Posterior cingulate gyrus (tissue), 11 donors: ENCODE data around the gene NUCB1.
A peak's percentile ranks its signal among the peaks of the same experiment; 100 is the strongest.
"Not testable (repeated sequence)": the region's sequence is repeated elsewhere in the genome, so short reads cannot be mapped to it uniquely, and the experiment has no call there.

Experiments used
- DNase-seq, 10 donors: peaks; one replicate each; pipeline versions ENCODE4 v3.0.0 to v3.0.0-alpha.2; 2020 to 2021; ENCODE audit warnings: mixed read lengths in 3 of 10
- intact Hi-C: fragments of 100-400 bp; cut with DNase I; formaldehyde crosslinking; loops from one replicate; pipeline ENCODE4 v1.15.1; 2023

NUCB1 gene

GRCh38 chr19:48899781-48900476 lies at the start of gene NUCB1:
Gene NUCB1 (plus strand): TSS chr19:48900312. CDS start chr19:48900797, 485 bp downstream.
- intact Hi-C loops = loop anchor here (10.0 kb wide), 1 partner anchor 65 kb away; the partner anchor contains the start of gene FTL

GRCh38 chr19:48852292-48852691 lies 47.8 kb upstream of the NUCB1 start:
- DNase-seq = no peak
- intact Hi-C loops = no loop called here

More at GRCh38 chr19:48899781-48900476, at the start of gene NUCB1:
- DNase-seq = peak; percentile 96 to 100 (median 99)

- intact Hi-C loops = no loop called here
These were observed 46.6 kb upstream of the NUCB1 start for GRCh38 chr19:48853483-48853882.

GRCh38 chr19:48854103-48854502 lies 46.0 kb upstream of the NUCB1 start:
- intact Hi-C loops = no loop called here

More at GRCh38 chr19:48853483-48853882, 46.6 kb upstream of the NUCB1 start:
- DNase-seq = no peak

GRCh38 chr19:48856921-48857320 lies 43.2 kb upstream of the NUCB1 start:
- intact Hi-C loops = no loop called here
- no peak for DNase-seq

More at GRCh38 chr19:48854103-48854502, 46.0 kb upstream of the NUCB1 start:
- DNase-seq = no peak

GRCh38 chr19:48858984-48859710 lies 41.0 kb upstream of the NUCB1 start:
- intact Hi-C loops = no loop called here
- DNase-seq = peak in 2 of 10 donors; percentile 84 to 89

- intact Hi-C loops = no loop called here
- no peak for DNase-seq
These were observed 40.2 kb upstream of the NUCB1 start for GRCh38 chr19:48859711-48860572.

GRCh38 chr19:48861313-48861712 lies 38.8 kb upstream of the NUCB1 start:
- intact Hi-C loops = no loop called here
- no peak for DNase-seq

GRCh38 chr19:48862827-48863226 lies 37.3 kb upstream of the NUCB1 start:
- no peak for DNase-seq
- intact Hi-C loops = no loop called here

- no peak for DNase-seq
- intact Hi-C loops = no loop called here
These were observed 33.4 kb upstream of the NUCB1 start for GRCh38 chr19:48866692-48867091.

- intact Hi-C loops = no loop called here
- DNase-seq = no peak
These were observed 32.9 kb upstream of the NUCB1 start for GRCh38 chr19:48867123-48867745.

GRCh38 chr19:48867746-48868113 lies 32.4 kb upstream of the NUCB1 start:
- DNase-seq = no peak
- intact Hi-C loops = no loop called here

GRCh38 chr19:48868114-48868886 lies 31.8 kb upstream of the NUCB1 start, which contains the start of gene PLEKHA4:
Gene PLEKHA4 (minus strand): TSS chr19:48868617. CDS start chr19:48867620, 997 bp downstream.
- no peak for DNase-seq
- intact Hi-C loops = no loop called here

- DNase-seq = no peak
- intact Hi-C loops = no loop called here
These were observed 30.1 kb upstream of the NUCB1 start for GRCh38 chr19:48870048-48870447.

GRCh38 chr19:48871471-48872181 lies 28.5 kb upstream of the NUCB1 start:
- intact Hi-C loops = not testable (repeated sequence)

GRCh38 chr19:48872182-48872883 lies 27.8 kb upstream of the NUCB1 start, which contains the start of gene PPP1R15A:
Gene PPP1R15A (plus strand): TSS chr19:48872421. CDS start chr19:48873234, 813 bp downstream.
- intact Hi-C loops = no loop called here

More at GRCh38 chr19:48871471-48872181, 28.5 kb upstream of the NUCB1 start:
- DNase-seq = not testable (repeated sequence)

GRCh38 chr19:48872884-48873475 lies 27.1 kb upstream of the NUCB1 start:
- intact Hi-C loops = no loop called here
- DNase-seq = peak in 5 of 10 donors; percentile 19 to 81 (median 50)

More at GRCh38 chr19:48872182-48872883, 27.8 kb upstream of the NUCB1 start, which contains the start of gene PPP1R15A:
- DNase-seq = peak; percentile 96 to 100 (median 99)
